Aorta (tissue), 5 donors: ENCODE data around the gene PCBP3. TPM values are rescaled to one million over a fixed set of nuclear protein-coding genes. Genes with fewer than 3 reads are reported as not detected.
A peak's percentile ranks its signal among the peaks of the same experiment; 100 is the strongest.
"Not testable (repeated sequence)": the region's sequence is repeated elsewhere in the genome, so short reads cannot be mapped to it uniquely, and the experiment has no call there.

Experiments used
- ATAC-seq: fragments of 200-7000 bp; cut with Tn5 transposase; one replicate; pipeline ENCODE4 v1.9.1; 2022; ENCODE audit warnings: moderate library complexity; ENCODE audit not compliant: low FRiP score
- DNase-seq, 2 donors: peaks; one replicate each; pipeline ENCODE4 v3.0.0-alpha.2; 2020
- H3K27ac ChIP-seq, 2 donors: one replicate each; pipeline ENCODE4 v1.5.1; 2013; ENCODE audit warnings: low read length in 2 of 2, mild to moderate bottlenecking in 2 of 2, moderate library complexity in 2 of 2, control low read depth in 1 of 2, inconsistent platforms in 1 of 2, low read depth in 1 of 2
- H3K27me3 ChIP-seq, 2 donors: one replicate each; pipeline ENCODE4 v1.6.1; 2013; ENCODE audit warnings: control low read depth in 1 of 2, low read length in 1 of 2, mild to moderate bottlenecking in 1 of 2, moderate library complexity in 1 of 2; ENCODE audit not compliant: insufficient read depth in 2 of 2, control insufficient read depth in 1 of 2
- H3K36me3 ChIP-seq, 2 donors: one replicate each; pipeline ENCODE4 v1.6.1; 2013; ENCODE audit warnings: control low read depth in 1 of 2, low read length in 1 of 2, mild to moderate bottlenecking in 1 of 2; ENCODE audit not compliant: insufficient read depth in 2 of 2, control insufficient read depth in 1 of 2
- H3K4me1 ChIP-seq, 2 donors: one replicate each; pipeline ENCODE4 v1.6.1; 2013; ENCODE audit warnings: low read length in 2 of 2, control low read depth in 1 of 2, mild to moderate bottlenecking in 1 of 2, moderate library complexity in 1 of 2; ENCODE audit not compliant: insufficient read depth in 2 of 2, control insufficient read depth in 1 of 2
- H3K4me3 ChIP-seq, 2 donors: one replicate each; pipeline ENCODE4 v1.5.1; 2013; ENCODE audit warnings: low read length in 2 of 2, control low read depth in 1 of 2, mild to moderate bottlenecking in 1 of 2
- H3K9me3 ChIP-seq: one replicate; pipeline ENCODE4 v1.6.1; 2013; ENCODE audit warnings: mild to moderate bottlenecking, low read length; ENCODE audit not compliant: control insufficient read depth
- WGBS, 2 donors: extraction: QIAGEN DNeasy Blood & Tissue Kit; methylation state at CpG; one replicate each; pipeline ENCODE4 v1.1.7; 2013; 5-methylcytosine and 5-hydroxymethylcytosine counted together
- intact Hi-C, 2 donors: fragments of 100-400 bp; cut with DNase I; formaldehyde crosslinking; loops; one replicate each; pipeline versions ENCODE4 v1.14.2 to v1.15.0; 2022
- polyA plus RNA-seq, 2 donors: library from polyadenylated mRNA; stranded (reverse); fragments of 200-250 nt; gene quantifications; one replicate each; pipeline ENCODE4 v1.2.3, GENCODE V29; 2013
- total RNA-seq, 2 donors: library from RNA; stranded (reverse); fragmentation: NEBNext Ultra II Directional; extraction: Animal tissue kit (Norgen Biotek cat#: 25700); gene quantifications; one replicate each; pipeline ENCODE4 v1.2.1, GENCODE V29; 2021
- donor health status: healthy with polysubstance abuse.
- donor health status: Bipolar disorder and iron deficiency.
- donor health status: DM: no; HTN: no; CAD: no.
- donor health status: DM: no; HTN: no; CAD: no.
- donor health status: DM: yes; HTN: yes; CAD: no.

The PCBP3 gene
- total and polyA plus RNA-seq, 4 donors: 3.6 to 15.0 (median 7.0) TPM; not detected in 1

DNA sequence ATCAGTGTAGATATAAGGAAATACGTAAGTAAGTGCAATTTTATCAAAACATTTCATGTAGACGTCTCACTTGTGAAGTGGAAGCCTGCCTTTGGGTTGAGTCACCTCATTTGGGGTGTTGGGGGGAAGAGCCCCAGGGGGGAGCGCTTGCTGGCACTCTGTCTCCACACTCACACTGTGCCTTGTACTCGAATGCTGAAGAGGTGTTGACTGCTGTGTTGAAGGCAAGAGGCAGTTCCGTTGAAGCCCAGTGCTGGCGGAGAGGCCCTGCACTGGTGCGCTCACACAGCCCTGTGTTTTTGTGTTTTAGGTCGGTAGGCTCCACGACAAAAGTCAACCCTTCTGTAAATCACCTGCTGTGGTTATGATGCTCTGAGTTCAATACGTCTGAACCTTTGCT, 206.1 kb downstream of the PCBP3 start:
- DNase-seq: peak in 1 of 2 donors; percentile 38
- Histone ChIP-seq H3K27me3 (no peaks in the 10 kb centered on the region), H3K27ac (no peak overlapping the region), H3K4me3 (no peak overlapping the region), H3K36me3 (no peaks in the 10 kb centered on the region), H3K4me1 (no peaks in the 10 kb centered on the region), H3K9me3 (no peaks in the 10 kb centered on the region)
- 92 to 94% methylated on average over 10 of the region's 10 CpGs for whole genome bisulfite sequencing, 2 donors
- no peak for ATAC-seq
- intact Hi-C loops: no loop called here

DNA sequence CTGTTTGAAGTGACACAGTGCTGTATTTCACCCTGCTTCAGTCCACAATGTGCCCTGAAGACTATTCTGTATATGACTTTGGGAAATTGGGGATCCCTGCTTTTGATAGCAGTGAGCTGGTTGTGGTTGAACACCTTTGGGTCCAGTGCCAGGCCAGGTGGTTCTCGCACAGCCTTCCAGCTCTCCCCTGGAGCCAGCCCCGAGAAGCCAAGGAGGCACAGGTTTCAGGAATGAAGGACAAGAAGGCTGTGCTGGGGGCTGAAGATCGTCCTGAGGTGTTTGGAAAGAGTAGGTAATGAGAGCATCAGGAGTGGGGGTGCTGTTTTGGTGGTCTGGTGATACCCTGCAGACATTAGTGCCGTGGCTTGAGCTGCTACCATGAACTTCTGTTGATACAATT, 206.7 kb downstream of the PCBP3 start:
- Histone ChIP-seq H3K4me1 (no peaks in the 10 kb centered on the region), H3K36me3 (no peaks in the 10 kb centered on the region), H3K4me3 (no peak overlapping the region), H3K9me3 (no peaks in the 10 kb centered on the region), H3K27me3 (no peaks in the 10 kb centered on the region), H3K27ac (no peak overlapping the region)
- intact Hi-C loops: no loop called here
- ATAC-seq: no peak
- peak in 1 of 2 donors; percentile 24 for DNase-seq
- WGBS, 2 donors: 94 to 95% methylated on average over 4 of the region's 4 CpGs

DNA sequence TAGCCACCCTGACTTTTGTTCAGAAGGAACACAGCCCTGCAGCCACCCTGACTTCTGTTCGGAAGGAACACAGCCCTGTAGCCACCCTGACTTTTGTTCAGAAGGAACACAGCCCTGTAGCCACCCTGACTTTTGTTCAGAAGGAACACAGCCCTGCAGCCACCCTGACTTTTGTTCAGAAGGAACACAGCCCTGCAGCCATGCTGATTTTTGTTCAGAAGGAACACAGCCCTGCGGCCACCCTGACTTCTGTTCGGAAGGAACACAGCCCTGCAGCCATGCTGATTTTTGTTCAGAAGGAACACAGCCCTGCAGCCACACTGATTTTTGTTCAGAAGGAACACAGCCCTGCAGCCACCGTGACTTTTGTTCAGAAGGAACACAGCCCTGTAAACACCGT, 208.9 kb downstream of the PCBP3 start:
- 78 to 80% methylated on average over 5 of the region's 5 CpGs for WGBS, 2 donors
- H3K9me3 ChIP-seq, ATAC-seq, H3K4me1 ChIP-seq, H3K27ac ChIP-seq, H3K36me3 ChIP-seq, H3K27me3 ChIP-seq, H3K4me3 ChIP-seq, intact Hi-C loops: not testable (repeated sequence)
- DNase-seq: peak in 1 of 2 donors; percentile 38

DNA sequence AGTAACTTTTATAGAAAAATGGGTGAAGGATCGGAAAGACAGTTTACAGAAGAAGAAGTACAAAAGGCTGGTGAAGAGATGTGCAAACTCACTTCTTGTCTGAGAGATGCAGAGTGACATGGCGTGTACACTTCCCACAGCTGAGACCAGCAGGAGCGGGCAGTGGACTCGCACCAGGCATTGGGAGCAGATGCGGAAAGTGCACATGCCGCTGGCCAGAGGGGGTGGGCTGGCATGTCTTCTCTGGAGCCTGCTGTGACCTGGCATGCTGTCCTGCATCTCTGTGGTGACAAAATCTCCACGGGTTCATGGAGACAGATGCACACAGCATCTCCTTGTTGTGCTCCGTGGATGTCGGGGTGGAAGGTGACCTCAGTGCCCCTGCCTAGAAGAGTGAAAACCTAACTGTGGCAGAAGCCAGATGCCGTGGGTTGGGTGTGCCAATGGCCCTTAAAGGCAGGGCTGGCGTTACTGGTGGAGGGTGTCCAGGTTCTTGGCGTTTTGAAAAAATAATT, 209.4 kb downstream of the PCBP3 start:
- ATAC-seq (no peak), DNase-seq (peak in 1 of 2 donors; percentile 63)
- no peaks in the 10 kb centered on the region for H3K4me1 ChIP-seq
- H3K4me3 ChIP-seq: no peak overlapping the region
- intact Hi-C loops: no loop called here
- H3K27me3 ChIP-seq: no peaks in the 10 kb centered on the region
- no peak overlapping the region for H3K27ac ChIP-seq
- no peaks in the 10 kb centered on the region for H3K9me3 ChIP-seq
- 89 to 90% methylated on average over 12 of the region's 12 CpGs for WGBS, 2 donors
- H3K36me3 ChIP-seq: no peaks in the 10 kb centered on the region

DNA sequence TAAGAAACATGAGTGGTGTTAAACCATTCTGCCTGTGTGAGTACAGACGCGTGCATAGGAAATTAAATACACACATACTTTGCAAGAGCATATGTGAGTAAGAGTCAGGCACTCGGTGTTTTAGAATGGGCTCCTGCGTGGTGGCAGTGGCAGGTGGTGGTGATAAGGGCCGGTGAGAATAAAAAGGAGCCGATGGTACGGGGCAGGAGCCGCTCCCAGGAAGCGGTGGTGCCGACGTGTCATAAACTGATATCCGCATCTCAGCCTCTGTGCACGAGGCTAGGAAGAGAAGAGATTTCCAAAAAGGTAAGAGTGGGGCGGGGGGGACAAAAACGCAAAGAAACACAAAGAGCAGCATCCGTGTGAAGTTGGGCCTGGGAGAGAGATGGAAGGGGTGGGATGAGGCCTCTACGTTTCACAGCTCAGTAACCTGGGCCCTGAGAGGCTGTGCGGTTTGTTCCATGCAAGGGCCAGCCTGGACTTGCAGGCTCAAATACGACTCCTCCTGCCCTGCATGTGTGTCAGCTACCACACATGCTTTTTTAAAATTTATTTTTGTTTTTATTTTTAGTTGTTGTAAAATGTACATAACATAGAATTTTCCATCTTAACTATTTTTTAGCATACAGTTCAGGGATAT, 210.3 kb downstream of the PCBP3 start:
- Histone ChIP-seq H3K36me3 (no peaks in the 10 kb centered on the region), H3K9me3 (no peaks in the 10 kb centered on the region), H3K4me1 (no peaks in the 10 kb centered on the region), H3K4me3 (no peak overlapping the region), H3K27ac (no peak overlapping the region), H3K27me3 (no peaks in the 10 kb centered on the region)
- 95 to 96% methylated on average over 19 of the region's 19 CpGs for WGBS, 2 donors
- ATAC-seq (no peak), DNase-seq (peak in 1 of 2 donors; percentile 40)
- intact Hi-C loops: no loop called here

DNA sequence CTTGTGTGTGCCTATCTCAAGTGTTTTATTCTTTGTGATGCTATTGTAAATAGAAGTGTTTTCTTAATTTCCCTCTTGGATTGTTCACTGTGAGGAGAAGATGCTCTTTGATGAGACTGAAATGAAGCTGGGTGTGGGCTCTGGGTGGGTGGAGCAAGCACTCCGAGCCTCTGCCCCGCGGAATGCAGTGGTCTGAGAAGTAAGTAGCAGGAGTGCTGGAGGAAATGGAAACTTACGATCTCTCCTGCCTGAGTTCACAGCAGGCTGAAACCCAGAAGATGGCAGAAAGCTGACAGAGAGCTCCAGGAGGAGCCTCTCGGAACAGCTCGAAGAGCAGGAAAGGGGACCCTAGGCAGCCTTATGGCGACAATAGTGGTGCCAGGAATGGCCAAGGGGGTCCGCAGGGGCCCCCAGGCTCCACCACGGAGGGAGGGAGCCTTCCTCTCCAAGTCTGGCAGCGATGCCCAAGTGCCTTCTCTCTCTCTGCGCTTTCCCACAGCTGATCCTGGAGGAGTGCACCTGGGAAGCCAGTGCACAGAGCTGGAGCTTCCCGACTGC, 211.2 kb downstream of the PCBP3 start:
- Histone ChIP-seq H3K27ac (no peak overlapping the region), H3K9me3 (no peaks in the 10 kb centered on the region), H3K4me1 (no peaks in the 10 kb centered on the region), H3K36me3 (no peaks in the 10 kb centered on the region), H3K4me3 (no peak overlapping the region), H3K27me3 (no peaks in the 10 kb centered on the region)
- 75 to 77% methylated on average over 12 of the region's 12 CpGs for WGBS, 2 donors
- intact Hi-C loops: no loop called here
- ATAC-seq (no peak), DNase-seq (peak in 1 of 2 donors; percentile 30)

DNA sequence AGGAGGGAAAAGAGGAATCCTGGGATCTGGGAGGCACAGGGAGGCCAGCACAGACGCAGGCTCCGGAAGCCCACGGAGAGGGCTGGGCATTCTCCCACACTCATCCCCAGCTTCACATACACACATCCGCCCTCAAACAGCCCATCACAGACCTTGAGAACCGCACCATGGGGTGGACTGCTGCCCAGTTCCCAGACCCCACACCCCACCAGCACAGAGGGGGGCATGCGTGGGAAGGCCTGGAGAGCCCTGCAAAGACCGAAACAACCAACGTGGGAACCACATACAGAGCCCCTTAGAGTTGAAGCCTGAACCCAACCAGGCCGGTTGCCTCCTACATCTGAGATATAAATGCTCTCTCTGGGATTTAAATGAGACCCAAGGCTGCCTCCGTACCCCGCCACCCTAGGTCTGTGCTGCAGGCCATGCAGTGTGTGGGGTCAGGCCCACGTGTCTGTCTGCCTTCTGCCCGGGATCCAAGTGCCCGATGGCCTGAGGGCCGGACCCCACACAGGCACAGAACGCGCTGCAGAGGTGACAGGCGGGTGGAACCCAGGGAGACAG, 211.8 kb downstream of the PCBP3 start:
- H3K4me3 ChIP-seq: no peak overlapping the region
- intact Hi-C loops: no loop called here
- H3K27me3 ChIP-seq: no peaks in the 10 kb centered on the region
- 93 to 94% methylated on average over 18 of the region's 18 CpGs for WGBS, 2 donors
- no peaks in the 10 kb centered on the region for H3K36me3 ChIP-seq
- H3K4me1 ChIP-seq: no peaks in the 10 kb centered on the region
- ATAC-seq (no peak), DNase-seq (peak in 1 of 2 donors; percentile 39)
- H3K9me3 ChIP-seq: no peaks in the 10 kb centered on the region
- no peak overlapping the region for H3K27ac ChIP-seq

DNA sequence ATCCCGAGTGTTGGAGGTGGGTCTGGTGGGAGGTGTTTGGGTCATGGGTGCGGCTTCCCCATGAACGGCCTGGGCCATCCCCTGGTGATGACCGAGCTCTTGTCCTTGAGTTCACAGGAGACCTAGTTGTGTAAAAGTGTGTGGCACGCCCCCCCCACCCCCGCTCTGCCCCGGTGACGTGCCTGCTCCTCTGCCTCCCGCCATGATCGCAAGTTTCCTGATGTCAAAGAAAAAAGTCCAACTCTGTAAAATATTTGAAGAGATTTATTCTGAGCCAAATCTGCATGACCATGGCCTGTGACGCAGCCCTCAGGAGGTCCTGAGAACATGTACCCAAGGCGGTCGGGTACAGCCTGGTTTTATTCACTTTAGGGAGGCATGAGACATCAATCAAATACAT, 212.9 kb downstream of the PCBP3 start:
- ATAC-seq (no peak), DNase-seq (peak in 1 of 2 donors; percentile 56)
- Histone ChIP-seq H3K4me1 (no peaks in the 10 kb centered on the region), H3K27ac (no peak overlapping the region), H3K4me3 (no peak overlapping the region), H3K27me3 (no peaks in the 10 kb centered on the region), H3K9me3 (no peaks in the 10 kb centered on the region), H3K36me3 (no peaks in the 10 kb centered on the region)
- intact Hi-C loops: no loop called here
- 94 to 98% methylated on average over 13 of the region's 13 CpGs for WGBS, 2 donors

DNA sequence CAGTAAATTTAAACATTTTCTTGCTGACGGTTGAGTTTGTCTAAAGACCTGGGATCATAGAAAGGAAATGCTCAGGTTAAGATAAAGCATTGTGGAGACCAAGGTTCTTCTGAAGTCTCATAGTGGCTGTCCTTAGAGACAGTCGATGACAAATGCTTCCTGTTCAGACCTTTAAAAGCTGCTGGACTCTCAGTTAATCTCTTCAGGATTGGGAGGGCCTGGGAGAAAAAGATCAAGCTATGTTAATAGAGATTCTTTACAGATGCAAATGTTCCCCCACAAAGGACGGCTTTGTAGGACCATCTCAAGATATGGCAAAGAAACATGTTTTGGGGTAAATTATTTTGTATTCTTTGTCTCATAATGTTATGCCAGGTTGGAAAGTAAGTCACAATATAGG, 213.4 kb downstream of the PCBP3 start:
- Histone ChIP-seq H3K27me3 (no peaks in the 10 kb centered on the region), H3K4me3 (no peak overlapping the region), H3K4me1 (no peaks in the 10 kb centered on the region), H3K36me3 (no peaks in the 10 kb centered on the region), H3K9me3 (no peaks in the 10 kb centered on the region), H3K27ac (no peak overlapping the region)
- ATAC-seq (no peak), DNase-seq (no peak)
- WGBS, 2 donors: 90 to 91% methylated on average over 3 of the region's 3 CpGs
- intact Hi-C loops: no loop called here
